Pancreas (tissue), 10 donors: Measurements from ENCODE around the gene MCF2L2. TPM values are rescaled to one million over a fixed set of nuclear protein-coding genes. Genes with fewer than 3 reads are reported as not detected.

Source experiments
- ATAC-seq, 4 donors: fragments of 200-7000 bp; cut with Tn5 transposase; one replicate each; pipeline versions ENCODE4 v1.8.0 to v1.9.1; 2020; ENCODE audit warnings: mild to moderate bottlenecking in 4 of 4, moderate library complexity in 4 of 4
- DNase-seq, 6 donors: peaks; one replicate each; pipeline ENCODE4 v3.0.0-alpha.2; 2020
- FAIRE-seq: peaks from 2 replicates; lab custom pipeline; 2012; peaks lifted over from hg19 to GRCh38; lab: Jason Lieb, UNC
- H3K27ac ChIP-seq, 4 donors: fragments of 200-600 bp; sonication (generic); 1 replicate in 3 of 4; 2 replicates in 1 of 4; pipeline versions ENCODE4 v1.5.0 to v1.8.0; 2020
- H3K27me3 ChIP-seq, 4 donors: fragments of 200-600 bp; one replicate each; pipeline ENCODE4 v1.8.0; 2021
- H3K36me3 ChIP-seq, 3 donors: fragments of 200-600 bp; sonication (generic) in 1 of 3; one replicate each; pipeline versions ENCODE4 v1.5.0 to v1.8.0; 2020 to 2021
- H3K4me1 ChIP-seq, 3 donors: fragments of 200-600 bp; one replicate each; pipeline ENCODE4 v1.8.0; 2021
- H3K4me3 ChIP-seq, 4 donors: fragments of 200-600 bp; sonication (generic) in 2 of 4; one replicate each; pipeline versions ENCODE4 v1.5.0 to v1.8.0; 2020 to 2021
- H3K9me3 ChIP-seq, 4 donors: fragments of 200-600 bp; one replicate each; pipeline ENCODE4 v1.8.0; 2021
- WGBS, 2 donors: extraction: QIAGEN DNeasy Blood & Tissue Kit; methylation state at CpG; one replicate each; pipeline ENCODE4 v1.1.7; 2013; 5-methylcytosine and 5-hydroxymethylcytosine counted together
- intact Hi-C, 3 donors: fragments of 100-400 bp; cut with DNase I; formaldehyde crosslinking; loops; one replicate each; pipeline versions ENCODE4 v1.11.1 to v1.14.2; 2022
- polyA plus RNA-seq, 2 donors: library from polyadenylated mRNA; stranded (reverse); fragments of 200-250 nt; gene quantifications; one replicate each; pipeline ENCODE4 v1.2.3, GENCODE V29; 2013
- total RNA-seq, 6 donors: library from RNA; stranded (reverse); fragmentation: NEBNext Ultra II Directional in 4 of 6; extraction: Animal tissue kit (Norgen Biotek cat#: 25700) in 4 of 6; gene quantifications; one replicate each; pipeline versions ENCODE4 v1.2.1 to v1.2.4, GENCODE V29; 2021 to 2023
- TF ChIP-seq, protein P1 (sequence below), 4 donors: fragments of 200-600 bp; sonication (generic) in 3 of 4; IDR thresholded peaks; one replicate each; pipeline versions ENCODE4 v1.5.0 to v1.8.0; 2021; ENCODE audit warnings: antibody characterized with exemption in 4 of 4
- donor health status: healthy with polysubstance abuse.
- donor health status: DM: no; HTN: no; CAD: no; lungs with moderate emphysema.
- donor health status: DM: no; HTN: no; CAD: no.
- donor health status: control.
- donor health status: control.
- donor health status: Bipolar disorder and iron deficiency.
- donor health status: DM: yes; HTN: yes; CAD: no.
- donor health status: DM: no; HTN: no; CAD: no.
- donor health status: DM: no; HTN: no; CAD: no.
- donor health status: DM: yes; HTN: yes; CAD: no.

MCF2L2 gene
- total and polyA plus RNA-seq, 8 donors, result 0.54 to 2.0 (median 0.97) TPM

DNA sequence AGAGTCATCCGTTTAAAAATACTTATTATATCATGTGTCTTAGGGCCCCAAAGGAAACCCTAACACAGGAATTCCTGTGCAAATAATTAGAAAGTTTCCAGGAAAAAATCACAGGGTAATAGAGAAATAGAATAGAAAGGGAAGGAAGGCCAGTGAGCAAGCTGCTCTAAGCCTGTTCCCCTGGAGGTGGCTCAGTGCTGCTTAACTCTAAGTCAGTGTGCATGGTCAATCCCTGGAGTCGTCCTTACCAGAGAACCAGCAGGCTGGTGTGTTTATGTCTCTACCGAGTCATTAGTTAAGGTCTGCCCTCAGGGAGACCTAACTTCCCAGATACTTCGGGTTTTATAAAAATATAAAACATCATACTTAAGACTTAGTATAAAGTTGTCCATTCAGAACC lies 21.0 kb upstream of the MCF2L2 start:
- no peak for FAIRE-seq
- peak in 3 of 4 donors; percentile 35 to 55 (median 53) for ATAC-seq

DNA sequence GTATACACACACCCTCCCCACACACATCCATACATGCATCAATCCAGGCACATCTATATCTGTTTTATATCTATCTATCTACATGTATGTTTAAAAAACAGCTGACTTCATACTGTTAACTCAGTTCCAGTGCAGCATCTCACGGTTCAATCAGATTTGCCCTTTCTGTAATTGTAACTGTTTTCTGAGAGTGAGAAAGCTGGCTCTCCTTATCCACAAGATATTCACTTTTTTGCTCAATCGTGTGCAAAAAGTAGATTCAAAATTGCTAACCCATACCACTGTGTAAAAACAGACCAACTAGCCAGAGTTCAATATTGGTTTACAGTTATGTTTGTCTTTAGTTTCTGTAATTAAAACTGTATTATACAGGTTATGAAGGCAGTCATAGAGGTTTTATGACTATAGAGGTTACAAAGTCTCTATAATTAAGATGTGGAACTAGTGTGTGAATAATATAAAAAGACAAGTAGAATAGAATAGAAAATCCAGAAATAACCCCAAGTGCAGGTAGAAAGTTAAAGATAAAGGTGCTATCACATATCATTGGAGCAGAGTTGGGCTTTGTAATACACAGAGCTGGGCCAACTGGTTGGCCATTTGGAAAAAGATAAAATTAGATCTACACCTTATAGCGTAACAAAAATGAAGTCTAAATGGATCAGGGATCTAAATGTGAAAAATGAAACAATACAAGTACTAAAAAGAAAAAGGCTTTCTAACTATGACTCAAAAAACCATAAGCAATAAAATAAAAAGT lies 20.1 kb upstream of the MCF2L2 start:
- 27 to 28% methylated on average over 3 of the region's 3 CpGs for WGBS, 2 donors
- ATAC-seq, result peak in 2 of 4 donors; percentile 10 to 35
- peak overlapping the region in 1 of 4 donors; percentile 83 for H3K27ac ChIP-seq
- intact Hi-C loops, result no loop called here
- peak overlapping the region in 2 of 4 donors; percentile 61 to 78 for H3K4me3 ChIP-seq
- TF ChIP-seq, protein P1, sequence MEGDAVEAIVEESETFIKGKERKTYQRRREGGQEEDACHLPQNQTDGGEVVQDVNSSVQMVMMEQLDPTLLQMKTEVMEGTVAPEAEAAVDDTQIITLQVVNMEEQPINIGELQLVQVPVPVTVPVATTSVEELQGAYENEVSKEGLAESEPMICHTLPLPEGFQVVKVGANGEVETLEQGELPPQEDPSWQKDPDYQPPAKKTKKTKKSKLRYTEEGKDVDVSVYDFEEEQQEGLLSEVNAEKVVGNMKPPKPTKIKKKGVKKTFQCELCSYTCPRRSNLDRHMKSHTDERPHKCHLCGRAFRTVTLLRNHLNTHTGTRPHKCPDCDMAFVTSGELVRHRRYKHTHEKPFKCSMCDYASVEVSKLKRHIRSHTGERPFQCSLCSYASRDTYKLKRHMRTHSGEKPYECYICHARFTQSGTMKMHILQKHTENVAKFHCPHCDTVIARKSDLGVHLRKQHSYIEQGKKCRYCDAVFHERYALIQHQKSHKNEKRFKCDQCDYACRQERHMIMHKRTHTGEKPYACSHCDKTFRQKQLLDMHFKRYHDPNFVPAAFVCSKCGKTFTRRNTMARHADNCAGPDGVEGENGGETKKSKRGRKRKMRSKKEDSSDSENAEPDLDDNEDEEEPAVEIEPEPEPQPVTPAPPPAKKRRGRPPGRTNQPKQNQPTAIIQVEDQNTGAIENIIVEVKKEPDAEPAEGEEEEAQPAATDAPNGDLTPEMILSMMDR (IDR thresholded peaks at IDR 0.05), result no peak
- no peaks in the 10 kb centered on the region for H3K27me3 ChIP-seq
- H3K36me3 ChIP-seq, result peaks cover 0 to 8% (median 0%) of the 10 kb centered on the region in 3 donors
- FAIRE-seq, result peak; percentile 60
- no peaks in the 10 kb centered on the region for H3K9me3 ChIP-seq
- peaks cover 0 to 17% (median 14%) of the 10 kb centered on the region in 3 donors for H3K4me1 ChIP-seq
- no peak for DNase-seq

More for the DNA sequence above, 21.0 kb upstream of the MCF2L2 start:
- no peaks in the 10 kb centered on the region for H3K9me3 ChIP-seq
- DNase-seq, result no peak
- no peak overlapping the region for H3K4me3 ChIP-seq
- no peaks in the 10 kb centered on the region for H3K27me3 ChIP-seq
- intact Hi-C loops, result no loop called here
- H3K36me3 ChIP-seq, result peaks cover 0 to 9% (median 0%) of the 10 kb centered on the region in 3 donors
- peaks cover 0 to 17% (median 14%) of the 10 kb centered on the region in 3 donors for H3K4me1 ChIP-seq
- TF ChIP-seq, protein P1 (IDR thresholded peaks at IDR 0.05), result no peak
- WGBS, 2 donors, result 7 to 24% methylated on average over 4 of the region's 4 CpGs
- peak overlapping the region in 1 of 4 donors; percentile 83 for H3K27ac ChIP-seq

DNA sequence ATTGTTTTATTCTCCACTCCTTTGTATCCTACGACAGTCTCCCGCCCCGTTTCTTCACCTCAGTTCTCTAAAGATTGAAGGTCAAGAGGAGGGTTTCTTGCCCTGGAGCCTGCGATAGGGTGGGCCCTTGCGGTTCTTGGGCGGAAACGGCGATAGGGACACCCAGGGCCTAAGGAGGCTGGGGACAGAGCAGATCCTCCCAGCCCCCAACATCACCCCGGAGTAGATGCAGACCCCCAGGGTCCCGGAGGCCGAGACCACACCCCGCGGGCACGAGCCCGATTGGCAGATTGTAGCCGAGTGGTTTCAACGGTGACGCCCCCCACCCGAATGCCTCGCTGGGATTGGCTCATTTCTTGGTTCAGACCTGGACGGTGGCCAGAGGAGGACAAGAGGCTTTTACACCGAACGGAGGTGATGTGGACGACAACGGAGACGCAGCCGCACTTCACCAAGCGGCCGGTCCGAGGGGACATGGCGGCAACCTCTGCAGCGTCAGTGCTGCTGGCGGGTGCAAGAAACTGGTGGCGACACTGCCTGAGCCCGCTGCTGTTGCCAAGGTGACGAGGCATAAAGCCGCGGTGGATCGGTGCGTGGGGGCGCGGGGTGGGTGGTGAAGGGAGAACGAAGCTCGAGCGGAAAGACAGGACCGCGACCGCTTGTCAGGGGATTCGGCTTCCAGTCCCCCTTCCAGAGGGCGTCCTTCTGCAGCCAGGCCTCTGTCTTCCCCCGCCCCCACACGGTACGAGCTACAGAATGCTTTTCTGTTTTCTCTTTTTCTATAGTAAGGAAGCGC lies 19.0 kb upstream of the MCF2L2 start:
- FAIRE-seq (no peak), DNase-seq (peak; percentile 84 to 92 (median 88)), ATAC-seq (peak; percentile 84 to 93 (median 90))
- Histone ChIP-seq H3K36me3 (no peaks in the 10 kb centered on the region), H3K27me3 (no peaks in the 10 kb centered on the region), H3K27ac (peak overlapping the region; percentile 57 to 83 (median 74)), H3K4me1 (peaks cover 0 to 17% (median 14%) of the 10 kb centered on the region in 3 donors), H3K4me3 (peak overlapping the region; percentile 61 to 86 (median 74)), H3K9me3 (no peaks in the 10 kb centered on the region)
- 0 to 1% methylated on average over 53 to 54 of the region's 54 CpGs for WGBS, 2 donors
- intact Hi-C loops, result no loop called here
- TF ChIP-seq, protein P1 (IDR thresholded peaks at IDR 0.05), result no peak

DNA sequence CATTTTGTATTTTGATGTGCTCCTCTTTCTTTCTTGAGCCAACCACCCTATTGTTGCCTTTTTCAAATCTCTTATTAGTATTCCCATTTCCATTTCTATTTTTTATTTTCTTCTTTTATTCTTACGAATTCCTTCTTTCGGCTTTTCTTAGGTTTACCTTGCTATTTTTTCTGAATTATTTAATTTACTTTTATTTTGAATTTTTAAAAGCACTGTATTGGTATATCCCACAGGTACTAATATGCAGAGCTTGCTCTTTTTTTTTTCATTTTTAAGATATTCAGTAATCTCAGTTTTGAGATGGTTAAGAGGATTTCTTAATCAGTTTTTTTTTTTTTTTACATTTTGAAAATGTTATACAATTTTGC lies 18.4 kb upstream of the MCF2L2 start:
- DNase-seq, result no peak
- TF ChIP-seq, protein P1 (IDR thresholded peaks at IDR 0.05), result no peak
- no peaks in the 10 kb centered on the region for H3K36me3 ChIP-seq
- peaks cover 0 to 17% (median 14%) of the 10 kb centered on the region in 3 donors for H3K4me1 ChIP-seq
- peak overlapping the region in 2 of 4 donors; percentile 68 to 80 for H3K27ac ChIP-seq
- H3K9me3 ChIP-seq, result no peaks in the 10 kb centered on the region
- H3K27me3 ChIP-seq, result no peaks in the 10 kb centered on the region
- WGBS, 2 donors, result 96% methylated on average over 2 of the region's 2 CpGs
- intact Hi-C loops, result no loop called here
- no peak for ATAC-seq
- peak; percentile 39 for FAIRE-seq
- H3K4me3 ChIP-seq, result peak overlapping the region in 3 of 4 donors; percentile 61 to 86 (median 78)
